GM18873 (cell line): ENCODE results near the gene STC2.
"Not testable (repeated sequence)": the region's sequence is repeated elsewhere in the genome, so short reads cannot be mapped to it uniquely, and the experiment has no call there.

Source experiments
- ATAC-seq: cut with Tn5 transposase; IDR thresholded peaks from one replicate; pipeline ENCODE4 v1.9.1; 2021; ENCODE audit warnings: mild to moderate bottlenecking, moderate library complexity, moderate number of reproducible peaks; ENCODE audit not compliant: unreplicated experiment, low FRiP score

The STC2 gene

GRCh38 chr5:173327948-173328843 is at the start of gene STC2:
Gene STC2, minus strand, starts transcription at chr5:173328414. Its CDS starts 221 bp downstream, at chr5:173328193.
- ATAC-seq: no peak

GRCh38 chr5:173371400-173371799 is 43.2 kb upstream of the STC2 start:
- no peak for ATAC-seq

GRCh38 chr5:173363406-173363805 is 35.2 kb upstream of the STC2 start:
- ATAC-seq: not testable (repeated sequence)

- no peak for ATAC-seq
Observed at GRCh38 chr5:173355561-173355960, 27.3 kb upstream of the STC2 start.

GRCh38 chr5:173354645-173355044 is 26.4 kb upstream of the STC2 start:
- no peak for ATAC-seq

- ATAC-seq: no peak
Observed at GRCh38 chr5:173352366-173353349, 24.4 kb upstream of the STC2 start.

- ATAC-seq: no peak
Observed at GRCh38 chr5:173342813-173343755, 14.9 kb upstream of the STC2 start.

- ATAC-seq: no peak
Observed at GRCh38 chr5:173341961-173342430, 13.8 kb upstream of the STC2 start.

GRCh38 chr5:173340984-173341383 is 12.8 kb upstream of the STC2 start:
- ATAC-seq: no peak

GRCh38 chr5:173340451-173340850 is 12.2 kb upstream of the STC2 start:
- ATAC-seq: no peak

GRCh38 chr5:173339286-173339685 is 11.1 kb upstream of the STC2 start:
- ATAC-seq: no peak

- ATAC-seq: no peak
Observed at GRCh38 chr5:173338380-173339015, 10.3 kb upstream of the STC2 start.

- ATAC-seq: no peak
Observed at GRCh38 chr5:173334808-173335207, 6.6 kb upstream of the STC2 start.

GRCh38 chr5:173333925-173334661 is 5.9 kb upstream of the STC2 start:
- no peak for ATAC-seq

- no peak for ATAC-seq
Observed at GRCh38 chr5:173331956-173332479, 3.8 kb upstream of the STC2 start.

- ATAC-seq: no peak
Observed at GRCh38 chr5:173331287-173331686, 3.1 kb upstream of the STC2 start.

- no peak for ATAC-seq
Observed at GRCh38 chr5:173330338-173331206, 2.4 kb upstream of the STC2 start.
